WI38 (cell line): ENCODE data around the gene CALCR.
"Not testable (repeated sequence)": the region's sequence is repeated elsewhere in the genome, so short reads cannot be mapped to it uniquely, and the experiment has no call there.

Source experiments
- H3K4me3 ChIP-seq: 2 replicates; pipeline ENCODE4 v1.5.1; 2011; ENCODE audit warnings: low read depth, mild to moderate bottlenecking, control low read depth, low read length
- CTCF ChIP-seq: IDR thresholded peaks from 2 replicates; pipeline ENCODE4 v1.5.1; 2012; ENCODE audit warnings: low read depth, mild to moderate bottlenecking, control low read depth, low read length

The CALCR gene

GRCh38 chr7:93594250-93594649, 19.7 kb upstream of the CALCR start:
- no peak for TF ChIP-seq CTCF
- no peak overlapping the region for H3K4me3 ChIP-seq

- H3K4me3 ChIP-seq: no peak overlapping the region
- TF ChIP-seq CTCF: no peak
Measured at GRCh38 chr7:93592588-93593266, 18.2 kb upstream of the CALCR start.

- not testable (repeated sequence) for H3K4me3 ChIP-seq
Measured at GRCh38 chr7:93591224-93592050, 16.9 kb upstream of the CALCR start.

- not testable (repeated sequence) for H3K4me3 ChIP-seq
Measured at GRCh38 chr7:93586479-93586865, 11.9 kb upstream of the CALCR start.

- H3K4me3 ChIP-seq: not testable (repeated sequence)
Measured at GRCh38 chr7:93585694-93586478, 11.4 kb upstream of the CALCR start.

- no peak for TF ChIP-seq CTCF
Measured at GRCh38 chr7:93579431-93579830, 4.9 kb upstream of the CALCR start.

GRCh38 chr7:93578762-93579161, 4.2 kb upstream of the CALCR start:
- no peak for TF ChIP-seq CTCF
- no peak overlapping the region for H3K4me3 ChIP-seq

More at GRCh38 chr7:93579431-93579830, 4.9 kb upstream of the CALCR start:
- H3K4me3 ChIP-seq: no peak overlapping the region

GRCh38 chr7:93575555-93576399, 1.3 kb upstream of the CALCR start:
- no peak for TF ChIP-seq CTCF

More at GRCh38 chr7:93575555-93576399, 1.3 kb upstream of the CALCR start:
- H3K4me3 ChIP-seq: no peak overlapping the region
